ENCODE measurements around the gene CHGA.

Gene CHGA

DNA sequence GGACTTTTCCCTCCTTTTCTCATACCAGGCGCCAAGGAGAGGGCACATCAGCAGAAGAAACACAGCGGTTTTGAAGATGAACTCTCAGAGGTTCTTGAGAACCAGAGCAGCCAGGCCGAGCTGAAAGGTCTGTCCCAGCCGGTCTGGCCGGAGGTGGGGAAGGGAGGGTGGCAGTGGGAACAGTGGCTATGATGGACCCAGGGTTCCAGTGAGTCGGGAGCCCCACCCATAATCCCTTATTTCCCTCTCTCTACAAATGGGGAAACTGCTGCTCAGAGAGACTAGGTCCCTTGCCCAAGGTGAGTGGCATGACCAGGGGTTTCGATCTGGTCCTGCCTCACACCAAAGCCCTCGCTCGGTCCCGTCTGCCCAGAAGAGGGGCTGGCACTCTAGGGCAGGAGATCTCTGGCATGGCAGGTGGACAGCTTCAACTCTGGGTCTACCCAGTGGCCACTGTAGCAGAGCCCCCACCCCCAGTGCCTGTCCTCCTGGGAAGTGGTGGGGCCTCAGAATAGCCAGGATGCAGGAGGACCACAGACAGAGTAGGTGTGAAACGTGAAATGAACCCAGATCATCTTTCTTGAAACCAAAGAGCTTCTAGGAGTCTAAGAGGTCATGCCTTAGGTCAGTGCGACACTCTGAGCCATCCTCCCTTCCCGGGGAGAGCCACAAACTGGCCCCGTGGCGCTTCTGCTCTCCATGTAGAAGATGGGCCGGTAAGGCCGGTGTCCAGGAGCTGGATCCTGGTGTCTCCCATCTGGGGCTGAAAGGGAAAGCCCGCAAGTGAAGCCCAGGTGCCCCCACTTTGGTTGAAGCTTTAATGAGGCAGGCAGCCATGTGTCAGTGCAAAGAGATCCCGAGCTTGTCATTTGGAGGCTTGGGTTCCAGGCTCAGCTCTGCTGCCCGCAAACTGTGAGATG lies 7.0 kb downstream of the CHGA start:
- DNase-seq (ENCODE audit: low spot score): no peak
- no peak for FAIRE-seq

DNA sequence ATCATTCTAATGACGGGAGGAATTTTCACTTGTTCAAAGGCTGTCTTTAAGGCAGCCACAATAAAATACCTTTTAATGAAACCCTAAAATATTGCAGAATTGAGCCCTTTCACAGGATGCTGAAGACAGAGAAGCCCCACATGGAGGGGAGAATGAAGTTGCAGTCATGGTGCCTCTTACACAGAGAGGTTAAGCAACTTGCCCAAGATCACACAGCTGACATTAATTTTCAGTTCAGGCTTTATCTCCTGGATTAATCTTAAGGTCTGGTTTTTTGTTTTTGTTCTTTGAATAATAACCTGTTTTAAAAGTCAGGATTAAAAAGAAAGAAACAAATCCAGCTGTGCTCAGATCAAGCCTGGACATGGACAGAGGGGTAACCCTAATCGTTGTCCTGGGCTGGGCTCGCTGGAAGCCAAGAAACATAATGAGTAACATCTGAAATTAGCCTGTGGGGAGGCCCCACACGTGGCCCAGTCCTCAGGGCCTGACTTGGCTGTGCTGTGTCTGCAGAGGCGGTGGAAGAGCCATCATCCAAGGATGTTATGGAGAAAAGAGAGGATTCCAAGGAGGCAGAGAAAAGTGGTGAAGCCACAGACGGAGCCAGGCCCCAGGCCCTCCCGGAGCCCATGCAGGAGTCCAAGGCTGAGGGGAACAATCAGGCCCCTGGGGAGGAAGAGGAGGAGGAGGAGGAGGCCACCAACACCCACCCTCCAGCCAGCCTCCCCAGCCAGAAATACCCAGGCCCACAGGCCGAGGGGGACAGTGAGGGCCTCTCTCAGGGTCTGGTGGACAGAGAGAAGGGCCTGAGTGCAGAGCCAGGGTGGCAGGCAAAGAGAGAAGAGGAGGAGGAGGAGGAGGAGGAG lies 8.0 kb downstream of the CHGA start:
- no peak for FAIRE-seq

DNA sequence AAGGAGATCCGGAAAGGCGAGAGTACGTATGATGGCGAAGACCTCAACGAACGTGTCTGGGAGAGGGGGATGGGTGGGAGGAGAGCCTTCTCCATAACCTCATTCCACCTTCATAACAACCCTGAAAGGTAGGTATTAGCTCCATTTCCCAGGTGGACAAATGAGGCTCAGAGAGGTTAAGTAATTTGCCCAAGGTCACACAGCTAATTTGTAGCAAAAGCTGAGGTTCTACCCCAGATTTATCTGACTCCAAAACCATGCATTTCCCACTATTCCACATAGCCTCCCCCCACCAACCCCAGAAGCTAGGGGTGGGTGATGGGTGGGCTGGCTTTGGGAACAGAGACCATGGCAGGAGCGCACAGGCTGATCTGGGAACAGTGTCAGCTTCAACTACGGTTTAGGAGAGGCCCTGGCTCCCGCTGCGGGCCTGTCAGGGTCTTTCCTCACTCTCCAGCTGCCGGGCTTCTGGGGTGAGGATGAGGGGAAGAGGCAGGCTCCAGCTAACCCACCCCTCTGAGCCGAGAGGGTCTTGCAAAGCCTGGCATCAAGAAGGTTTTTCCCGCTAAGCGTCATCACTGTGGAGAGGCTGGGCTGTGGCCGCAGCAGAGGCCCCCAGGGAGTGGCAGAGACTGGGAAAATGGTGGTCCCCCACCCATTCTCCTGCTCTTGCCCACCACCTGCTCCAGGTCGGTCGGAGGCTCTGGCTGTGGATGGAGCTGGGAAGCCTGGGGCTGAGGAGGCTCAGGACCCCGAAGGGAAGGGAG lies 8.9 kb downstream of the CHGA start:
- FAIRE-seq (no peak), DNase-seq (ENCODE audit: low spot score) (no peak)

More for the DNA sequence above, 8.0 kb downstream of the CHGA start:
- DNase-seq (ENCODE audit: low spot score): no peak

- FAIRE-seq (no peak), DNase-seq (ENCODE audit: low spot score) (no peak)
Measured at GRCh38 chr14:92932448-92933395, 9.8 kb downstream of the CHGA start.

- FAIRE-seq (no peak), DNase-seq (ENCODE audit: low spot score) (no peak)
Measured at GRCh38 chr14:92933481-92933880, 10.5 kb downstream of the CHGA start.

DNA sequence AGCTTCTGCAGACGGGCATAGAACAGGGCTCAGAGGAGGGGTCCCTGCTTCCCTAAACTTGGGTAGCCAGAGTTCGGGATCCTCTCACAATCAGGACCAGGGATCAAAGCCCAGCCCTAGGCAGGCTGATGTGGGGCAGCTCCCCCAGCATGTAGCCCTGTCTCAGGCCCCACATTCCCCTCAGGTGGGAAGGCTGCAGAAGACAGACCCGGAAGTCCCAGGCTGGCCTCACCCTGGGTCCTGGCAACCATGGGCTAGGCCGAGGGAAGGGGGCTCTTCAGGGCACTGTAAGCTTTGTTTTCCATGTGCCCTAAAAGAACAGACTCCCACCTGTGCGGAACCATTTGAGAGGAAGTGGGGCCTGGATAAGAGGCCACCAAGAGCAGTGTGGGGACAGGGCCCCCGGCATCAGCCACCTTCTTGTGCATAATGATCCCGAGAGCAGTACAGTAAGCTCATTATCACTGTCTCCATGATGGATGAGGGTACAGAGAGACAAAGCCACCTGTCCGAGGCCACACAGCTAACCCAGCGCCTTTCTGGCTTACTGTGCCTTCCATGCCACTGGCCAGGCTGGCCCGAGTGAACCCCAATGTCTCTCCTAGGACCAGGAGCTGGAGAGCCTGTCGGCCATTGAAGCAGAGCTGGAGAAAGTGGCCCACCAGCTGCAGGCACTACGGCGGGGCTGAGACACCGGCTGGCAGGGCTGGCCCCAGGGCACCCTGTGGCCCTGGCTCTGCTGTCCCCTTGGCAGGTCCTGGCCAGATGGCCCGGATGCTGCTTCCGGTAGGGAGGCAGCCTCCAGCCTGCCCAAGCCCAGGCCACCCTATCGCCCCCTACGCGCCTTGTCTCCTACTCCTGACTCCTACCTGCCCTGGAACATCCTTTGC lies 11.5 kb downstream of the CHGA start:
- DNase-seq (ENCODE audit: low spot score) (no peak), FAIRE-seq (no peak)

- no peak for DNase-seq (ENCODE audit: low spot score)
- no peak for FAIRE-seq
Measured at GRCh38 chr14:92935446-92935845, 12.5 kb downstream of the CHGA start.

- DNase-seq (ENCODE audit: low spot score) (no peak), FAIRE-seq (no peak)
Measured at GRCh38 chr14:92936085-92936484, 13.1 kb downstream of the CHGA start.

DNA sequence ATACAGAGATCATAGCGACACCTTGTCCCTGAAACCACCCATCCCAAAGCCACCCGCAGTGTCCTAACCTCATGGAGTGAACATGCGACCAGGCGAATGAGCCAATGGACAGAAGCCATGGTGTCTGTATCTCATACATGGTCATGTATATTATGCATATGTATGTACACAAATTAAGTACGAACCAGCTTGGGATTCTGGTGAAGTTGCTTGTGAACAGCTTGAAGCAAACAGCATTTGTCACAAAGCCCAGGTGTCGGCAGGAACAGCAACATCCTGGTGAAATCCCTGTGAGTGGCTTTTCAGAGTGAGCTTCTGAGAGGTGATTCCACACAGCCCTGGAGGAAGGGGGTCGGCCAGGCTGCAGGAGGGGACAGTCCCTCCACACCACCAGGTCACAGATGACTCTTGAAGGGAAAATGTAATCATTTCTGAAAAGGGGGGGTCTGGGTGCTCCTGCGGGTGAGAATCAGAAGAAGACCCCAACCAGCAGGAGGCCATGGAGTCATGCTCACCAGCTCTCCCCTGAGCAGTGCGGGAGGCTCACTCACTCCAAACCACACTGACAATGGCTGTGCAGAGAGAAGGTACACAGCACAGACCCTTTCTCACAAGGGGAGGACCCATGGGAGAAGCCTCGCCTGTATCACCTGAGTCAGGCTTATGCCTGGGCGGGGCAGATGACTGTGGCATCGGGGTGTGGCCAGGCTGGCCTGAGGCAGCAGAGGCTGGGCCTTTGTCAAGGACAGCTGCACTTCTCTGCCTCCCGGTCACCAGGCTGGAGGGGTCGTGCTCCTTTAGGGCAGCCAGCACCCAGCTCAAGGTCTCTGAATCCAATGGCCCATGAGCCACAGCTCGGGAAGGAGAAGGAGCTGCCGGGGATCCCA lies 14.3 kb downstream of the CHGA start:
- DNase-seq (ENCODE audit: low spot score) (no peak), FAIRE-seq (no peak)

- no peak for DNase-seq (ENCODE audit: low spot score)
- FAIRE-seq: no peak
Measured at GRCh38 chr14:92938235-92938875, 15.4 kb downstream of the CHGA start.

- no peak for FAIRE-seq
- no peak for DNase-seq (ENCODE audit: low spot score)
Measured at GRCh38 chr14:92938890-92939671, 16.1 kb downstream of the CHGA start.

- no peak for FAIRE-seq
- DNase-seq (ENCODE audit: low spot score): no peak
Measured at GRCh38 chr14:92939699-92940098, 16.7 kb downstream of the CHGA start.

DNA sequence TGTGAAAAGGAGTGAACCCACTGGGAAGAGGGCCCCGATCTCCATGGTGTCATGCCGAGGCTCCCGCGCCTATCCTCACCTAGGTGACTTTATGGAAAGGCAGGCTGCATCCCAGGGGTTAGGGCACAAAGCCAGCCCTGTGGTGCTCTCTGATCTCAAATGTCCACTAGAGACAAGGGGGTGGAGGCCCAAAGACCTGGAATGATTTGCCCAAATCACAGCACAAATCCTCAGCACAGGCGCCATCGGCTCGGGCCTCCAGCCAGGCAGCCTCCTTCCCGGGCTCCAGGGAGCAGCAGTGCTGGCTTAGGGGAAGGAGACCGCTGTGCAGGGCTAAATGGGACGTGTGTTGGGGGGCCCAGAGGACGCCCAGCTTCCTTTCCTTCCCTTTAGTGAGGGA lies 17.6 kb downstream of the CHGA start:
- DNase-seq (ENCODE audit: low spot score) (no peak), FAIRE-seq (no peak)

- no peak for FAIRE-seq
- DNase-seq (ENCODE audit: low spot score): no peak
Measured at GRCh38 chr14:92941531-92941930, 18.6 kb downstream of the CHGA start.

- FAIRE-seq (no peak), DNase-seq (ENCODE audit: low spot score) (no peak)
Measured at GRCh38 chr14:92942136-92942535, 19.2 kb downstream of the CHGA start.

GRCh38 chr14:92942576-92942975 lies 19.6 kb downstream of the CHGA start:
- no peak for FAIRE-seq
- no peak for DNase-seq (ENCODE audit: low spot score)
